Activated CD8-positive, alpha-beta memory T cell treated with anti-CD3 and anti-CD28 coated beads, Interleukin-2, amount 50 U/mL, for 24 hours (primary cell): ENCODE results near the gene KLHDC7A.

Source experiments
- DNase-seq: peaks from one replicate; pipeline ENCODE4 v3.0.0-alpha.2; 2020; ENCODE audit errors: extremely low read depth

The KLHDC7A gene

GRCh38 chr1:18473195-18473815 lies 7.4 kb upstream of the KLHDC7A start:
- DNase-seq = no peak

GRCh38 chr1:18474559-18475175 lies 6.1 kb upstream of the KLHDC7A start:
- no peak for DNase-seq

- DNase-seq = no peak
Measured at GRCh38 chr1:18475234-18475905, 5.4 kb upstream of the KLHDC7A start.

- DNase-seq = no peak
Measured at GRCh38 chr1:18479454-18479853, 1.3 kb upstream of the KLHDC7A start.

GRCh38 chr1:18481190-18481920 lies 625 bp downstream of the KLHDC7A start:
- DNase-seq = no peak

GRCh38 chr1:18481921-18482701 lies 1.4 kb downstream of the KLHDC7A start:
- no peak for DNase-seq

GRCh38 chr1:18482721-18483425 lies 2.1 kb downstream of the KLHDC7A start:
- DNase-seq = no peak

- DNase-seq = no peak
Measured at GRCh38 chr1:18484276-18484675, 3.5 kb downstream of the KLHDC7A start.

GRCh38 chr1:18484721-18485120 lies 4.0 kb downstream of the KLHDC7A start:
- DNase-seq = no peak

GRCh38 chr1:18485227-18485626 lies 4.5 kb downstream of the KLHDC7A start:
- DNase-seq = no peak

- DNase-seq = no peak
Measured at GRCh38 chr1:18486195-18486594, 5.5 kb downstream of the KLHDC7A start.

GRCh38 chr1:18489417-18490143 lies 8.8 kb downstream of the KLHDC7A start:
- no peak for DNase-seq

- DNase-seq = no peak
Measured at GRCh38 chr1:18491168-18491567, 10.4 kb downstream of the KLHDC7A start.

- DNase-seq = no peak
Measured at GRCh38 chr1:18494304-18494703, 13.6 kb downstream of the KLHDC7A start.

GRCh38 chr1:18495635-18496034 lies 14.9 kb downstream of the KLHDC7A start:
- no peak for DNase-seq

GRCh38 chr1:18496056-18496455 lies 15.3 kb downstream of the KLHDC7A start:
- no peak for DNase-seq

- DNase-seq = no peak
Measured at GRCh38 chr1:18496497-18497235, 15.9 kb downstream of the KLHDC7A start.

GRCh38 chr1:18501833-18502232 lies 21.1 kb downstream of the KLHDC7A start:
- DNase-seq = no peak

- no peak for DNase-seq
Measured at GRCh38 chr1:18504609-18505008, 23.9 kb downstream of the KLHDC7A start.

GRCh38 chr1:18505666-18506065 lies 24.9 kb downstream of the KLHDC7A start:
- no peak for DNase-seq
